Stimulated activated CD8-positive, alpha-beta memory T cell treated with anti-CD3 and anti-CD28 coated beads, Interleukin-2, amount 100 ng/mL, for 48 hours (primary cell): ENCODE results near the gene GGTLC2.
"Not testable (repeated sequence)": the region's sequence is repeated elsewhere in the genome, so short reads cannot be mapped to it uniquely, and the experiment has no call there.

ENCODE experiments used
- DNase-seq, 2 donors: peaks; one replicate each; pipeline ENCODE4 v3.0.0-alpha.2; 2020; ENCODE audit warnings: low read depth in 2 of 2

Gene GGTLC2

DNA sequence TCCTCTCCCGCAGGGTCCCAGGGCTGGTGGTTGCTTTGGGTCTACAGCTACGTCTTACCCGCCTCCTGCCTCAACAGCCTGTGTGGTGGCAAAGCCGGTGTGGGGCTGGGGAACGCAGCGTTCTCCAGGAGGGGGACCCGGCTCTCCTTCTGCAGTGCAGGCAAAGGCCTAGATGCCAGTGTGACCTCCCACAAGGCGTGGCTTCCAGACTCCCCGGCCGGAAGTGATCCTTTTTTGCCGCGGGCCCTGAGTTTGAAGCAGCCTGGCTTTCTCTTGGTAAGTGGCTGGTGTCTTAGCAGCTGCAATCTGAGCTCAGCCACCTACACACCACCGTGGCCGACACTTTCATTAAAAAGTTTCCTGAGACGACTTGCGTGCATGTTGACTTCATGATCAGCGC, 6.1 kb upstream of the GGTLC2 start:
- DNase-seq = not testable (repeated sequence)

GRCh38 chr22:22642255-22642654, 2.2 kb upstream of the GGTLC2 start:
- DNase-seq = not testable (repeated sequence)

GRCh38 chr22:22645969-22646368, 1.6 kb downstream of the GGTLC2 start:
- not testable (repeated sequence) for DNase-seq

- not testable (repeated sequence) for DNase-seq
Observed at GRCh38 chr22:22647952-22648351, 3.5 kb downstream of the GGTLC2 start.

- DNase-seq = not testable (repeated sequence)
Observed at GRCh38 chr22:22648863-22649536, 4.6 kb downstream of the GGTLC2 start.

DNA sequence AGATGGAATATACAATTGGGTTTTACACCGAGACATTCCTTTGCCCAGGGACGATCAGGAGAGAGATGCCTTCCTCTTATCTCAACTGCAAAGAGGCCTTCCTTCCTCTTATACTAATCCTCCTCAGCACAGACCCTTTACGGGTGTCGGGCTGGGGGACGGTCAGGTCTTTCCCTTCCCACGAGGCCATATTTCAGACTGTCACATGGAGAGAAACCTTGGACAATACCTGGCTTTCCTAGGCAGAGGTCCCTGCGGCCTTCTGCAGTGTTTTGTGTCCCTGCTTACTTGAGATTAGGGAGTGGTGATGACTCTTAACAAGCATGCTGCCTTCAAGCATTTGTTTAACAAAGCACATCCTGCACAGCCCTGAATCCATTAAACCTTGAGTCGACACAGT, 5.3 kb downstream of the GGTLC2 start:
- DNase-seq = not testable (repeated sequence)

DNA sequence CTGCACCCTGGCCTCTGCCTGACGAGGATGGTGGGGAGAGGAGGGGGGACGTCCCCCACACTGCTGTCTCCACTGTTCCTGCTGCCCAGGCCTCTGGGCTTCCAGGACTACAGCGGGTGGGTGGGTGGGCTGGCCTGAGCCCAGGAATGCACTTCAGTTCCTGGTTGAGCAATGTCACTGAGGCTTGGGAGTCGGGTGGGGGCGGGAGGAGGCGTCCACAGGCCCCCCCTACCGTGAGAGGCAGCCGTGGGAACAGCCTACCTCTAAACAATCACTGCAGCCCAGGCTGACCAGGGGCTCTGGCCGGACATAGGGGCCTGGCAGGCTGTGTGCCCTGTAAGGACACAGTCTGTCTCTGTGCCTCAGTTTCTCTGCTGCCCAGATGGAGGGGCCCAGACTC, 6.0 kb downstream of the GGTLC2 start:
- DNase-seq = not testable (repeated sequence)

- DNase-seq = not testable (repeated sequence)
Observed at GRCh38 chr22:22650803-22651515, 6.5 kb downstream of the GGTLC2 start.

- not testable (repeated sequence) for DNase-seq
Observed at GRCh38 chr22:22651593-22651992, 7.2 kb downstream of the GGTLC2 start.

- not testable (repeated sequence) for DNase-seq
Observed at GRCh38 chr22:22652102-22652501, 7.7 kb downstream of the GGTLC2 start.

GRCh38 chr22:22652573-22652972, 8.2 kb downstream of the GGTLC2 start:
- not testable (repeated sequence) for DNase-seq

- DNase-seq = not testable (repeated sequence)
Observed at GRCh38 chr22:22653677-22654381, 9.4 kb downstream of the GGTLC2 start.

DNA sequence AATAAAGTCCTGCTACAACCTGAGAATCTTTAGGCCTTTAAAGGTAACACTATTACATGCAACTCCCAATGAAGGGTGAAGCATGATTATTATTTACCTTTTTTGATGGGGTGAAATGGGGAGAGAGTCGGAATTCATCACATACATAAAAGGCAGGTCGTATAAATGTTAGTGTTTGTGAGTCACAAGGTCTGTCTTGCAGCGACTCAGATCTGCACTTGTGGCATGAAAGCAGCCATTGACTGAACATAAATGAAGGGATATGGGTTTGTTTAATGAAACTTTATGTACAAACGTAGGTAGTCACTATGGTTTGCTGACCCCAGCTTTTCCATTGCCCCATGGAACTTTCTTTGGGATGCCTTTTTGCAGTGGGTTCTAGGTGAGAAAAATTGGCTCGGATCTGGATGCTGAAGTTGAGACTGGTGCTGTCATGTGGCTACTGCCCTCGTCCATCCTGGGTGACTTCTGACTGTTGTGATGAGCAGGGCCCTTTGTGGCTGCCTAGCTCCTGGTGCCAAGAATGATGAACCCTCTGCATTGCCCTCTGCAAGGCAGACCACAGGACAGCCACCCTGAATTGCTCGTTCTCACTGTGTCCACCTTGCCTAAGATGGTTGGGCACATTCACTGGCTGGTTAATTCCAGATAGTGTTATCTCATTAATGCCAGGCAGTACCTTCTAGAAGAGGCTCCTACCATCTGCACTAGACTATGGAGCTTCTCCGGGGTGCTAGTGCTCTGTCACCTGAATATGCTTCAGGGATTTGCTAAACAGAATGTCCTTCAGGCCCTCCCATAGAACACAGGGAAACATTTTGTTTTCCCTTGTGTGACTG, 11.3 kb downstream of the GGTLC2 start:
- no peak for DNase-seq

- DNase-seq = no peak
Observed at GRCh38 chr22:22657712-22658111, 13.3 kb downstream of the GGTLC2 start.

GRCh38 chr22:22661275-22661674, 16.9 kb downstream of the GGTLC2 start:
- DNase-seq = no peak

- no peak for DNase-seq
Observed at GRCh38 chr22:22662095-22662494, 17.7 kb downstream of the GGTLC2 start.

DNA sequence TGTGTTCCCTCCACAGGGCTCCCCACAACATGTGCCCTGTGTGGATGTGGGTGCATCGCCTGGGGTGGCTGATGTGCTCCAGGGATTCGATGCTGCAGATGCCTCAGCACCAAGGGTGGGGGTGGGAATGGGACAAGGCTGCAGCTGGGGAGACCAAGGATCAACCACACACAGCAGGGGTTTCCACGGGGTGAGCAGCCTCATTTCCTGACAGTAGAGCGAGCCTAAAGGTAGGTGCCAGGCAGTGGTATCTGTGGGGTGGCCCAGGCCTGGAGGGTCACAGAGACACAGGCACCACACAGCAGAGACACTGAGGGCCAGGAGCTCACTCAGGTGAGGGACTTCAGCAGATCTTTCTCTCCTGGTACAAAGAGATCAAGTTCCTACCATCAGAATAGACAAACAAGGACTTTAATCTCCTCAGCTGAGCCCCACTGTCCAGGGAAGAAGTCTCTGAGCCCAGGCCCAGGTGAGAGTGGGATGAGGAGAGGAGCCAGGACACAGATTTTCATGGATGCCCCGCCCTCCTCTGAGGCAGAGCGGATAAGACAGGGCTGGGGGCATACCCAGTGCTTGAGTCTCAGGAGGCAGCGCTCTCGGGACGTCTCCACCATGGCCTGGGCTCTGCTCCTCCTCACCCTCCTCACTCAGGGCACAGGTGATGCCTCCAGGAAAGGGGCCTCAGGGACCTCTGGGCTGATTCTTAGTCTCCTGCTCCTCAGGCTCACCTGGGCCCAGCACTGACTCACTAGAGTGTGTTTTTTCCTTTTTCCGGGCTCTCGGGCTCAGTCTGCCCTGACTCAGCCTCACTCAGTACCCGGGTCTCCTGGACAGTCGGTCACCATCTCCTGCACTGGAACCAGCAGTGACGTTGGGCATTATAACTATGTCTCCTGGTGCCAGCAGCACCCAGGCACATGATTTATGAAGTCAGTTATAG, 19.7 kb downstream of the GGTLC2 start:
- DNase-seq = no peak

DNA sequence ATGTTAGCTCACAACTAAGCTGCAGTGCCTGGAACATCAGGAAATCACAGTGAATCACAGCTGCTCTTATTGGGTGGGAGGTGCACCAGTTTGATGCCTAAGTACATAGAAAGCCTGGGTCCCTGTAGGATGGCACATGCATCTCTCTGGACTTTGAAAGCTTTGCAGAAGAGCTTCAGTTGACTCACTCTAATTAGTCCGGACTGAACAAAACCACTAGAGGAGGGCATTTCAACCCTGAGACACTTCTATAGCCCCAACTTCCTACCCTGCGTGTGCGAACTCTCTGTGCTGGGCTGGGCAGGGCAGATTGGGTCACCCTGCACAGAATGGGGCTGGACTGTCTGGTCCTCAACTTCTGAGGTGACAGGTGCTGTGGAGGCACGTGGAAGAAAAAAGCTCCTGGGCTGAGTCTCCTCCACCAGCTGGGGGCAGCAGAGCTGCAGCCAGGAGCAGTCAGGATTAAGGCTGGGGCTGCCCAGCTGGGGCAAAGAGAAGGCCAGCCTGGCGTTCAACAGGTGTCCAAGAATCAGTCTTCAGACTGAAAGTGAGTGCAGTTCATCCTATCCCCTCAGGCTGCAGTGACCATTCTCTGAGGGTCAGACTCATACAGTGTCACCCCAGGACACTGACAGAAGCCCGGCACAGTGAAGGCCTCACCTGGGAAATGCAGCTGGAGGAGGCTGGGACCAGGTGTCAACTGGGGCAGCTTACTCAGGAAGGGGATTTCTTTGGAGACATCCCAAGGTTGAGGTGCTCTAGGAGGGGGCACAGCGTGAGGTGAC, 22.1 kb downstream of the GGTLC2 start:
- DNase-seq = peak in 1 of 2 donors; percentile 12

DNA sequence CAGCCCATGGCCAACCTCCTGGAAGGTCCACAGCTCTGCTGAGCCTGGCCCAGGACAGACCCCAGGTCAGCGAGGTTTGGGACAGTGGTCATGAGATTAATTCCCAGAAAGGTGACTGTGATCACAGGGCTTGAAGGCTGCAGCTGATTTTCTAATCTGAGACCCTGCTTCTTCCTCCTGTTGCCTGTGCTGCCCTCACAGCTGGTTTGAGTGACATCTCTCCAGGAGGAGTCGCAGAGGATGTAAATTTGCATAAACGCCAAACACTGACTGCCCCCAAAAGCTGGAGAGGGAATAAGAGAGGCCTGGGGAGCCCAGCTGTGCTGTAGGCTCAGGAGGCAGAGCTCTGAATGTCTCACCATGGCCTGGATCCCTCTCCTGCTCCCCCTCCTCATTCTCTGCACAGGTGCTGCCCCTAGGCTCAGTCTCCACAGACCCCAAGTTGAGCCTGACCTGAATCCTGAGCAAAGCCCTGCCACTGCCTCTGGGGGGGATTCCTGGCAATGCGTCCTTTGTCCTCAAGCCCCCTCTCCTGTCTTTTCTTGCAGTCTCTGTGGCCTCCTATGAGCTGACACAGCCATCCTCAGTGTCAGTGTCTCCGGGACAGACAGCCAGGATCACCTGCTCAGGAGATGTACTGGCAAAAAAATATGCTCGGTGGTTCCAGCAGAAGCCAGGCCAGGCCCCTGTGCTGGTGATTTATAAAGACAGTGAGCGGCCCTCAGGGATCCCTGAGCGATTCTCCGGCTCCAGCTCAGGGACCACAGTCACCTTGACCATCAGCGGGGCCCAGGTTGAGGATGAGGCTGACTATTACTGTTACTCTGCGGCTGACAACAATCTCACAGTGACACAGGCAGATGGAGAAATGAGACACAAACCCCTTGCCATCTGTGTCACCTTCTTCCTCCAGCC, 23.8 kb downstream of the GGTLC2 start:
- no peak for DNase-seq
